GM19455 (cell line): ENCODE measurements around the gene LMX1B.

Experiments
- ATAC-seq: cut with Tn5 transposase; IDR thresholded peaks from one replicate; pipeline ENCODE4 v1.9.1; 2021; ENCODE audit not compliant: unreplicated experiment

LMX1B gene

DNA sequence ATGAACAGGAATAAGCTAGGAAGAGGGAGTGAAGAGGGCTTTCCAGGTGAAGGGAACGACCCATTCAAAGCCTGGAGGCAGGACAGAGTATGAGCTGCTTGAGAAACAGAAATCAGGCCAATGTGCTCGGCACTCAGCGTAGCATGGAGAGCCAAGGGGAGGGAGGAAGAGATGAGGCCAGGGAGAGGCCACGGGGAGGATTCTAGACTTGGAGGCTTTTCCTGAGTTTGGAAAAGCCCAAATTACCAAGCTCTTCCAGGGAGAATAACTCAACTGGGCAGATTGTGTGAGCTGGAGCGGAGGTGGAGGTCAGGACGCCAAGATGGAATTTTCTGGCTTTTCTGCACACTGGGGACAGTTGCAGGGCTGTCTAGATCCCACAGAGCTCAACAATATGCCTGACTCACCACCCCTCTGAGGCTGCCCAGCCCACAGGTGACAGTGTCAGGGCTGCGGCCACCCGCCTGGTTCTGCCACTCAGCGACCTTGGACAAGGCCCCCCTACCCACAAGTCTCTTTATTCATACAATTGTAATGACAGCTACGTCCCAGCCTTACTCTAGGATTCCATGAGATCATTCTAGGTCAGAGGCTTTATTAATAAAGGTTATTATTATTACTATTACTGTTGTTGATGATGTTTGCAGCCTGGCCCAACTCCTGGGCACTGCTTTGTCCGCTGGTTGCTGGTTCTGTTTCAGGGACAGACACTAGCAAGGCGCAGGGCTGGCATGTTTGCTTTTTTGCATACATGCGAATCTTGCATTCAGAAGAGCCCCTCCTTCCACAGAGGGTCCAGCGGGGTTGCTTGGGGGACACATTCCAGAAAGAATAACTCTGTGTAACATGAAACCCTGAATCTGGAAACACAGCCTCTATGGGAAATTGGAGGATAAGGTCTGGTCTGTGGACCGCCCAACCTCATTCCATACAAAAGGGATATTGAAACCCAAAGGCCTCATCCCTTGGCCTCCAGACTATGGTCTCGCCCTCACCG, 9.4 kb upstream of the LMX1B start:
- ATAC-seq, result no peak

DNA sequence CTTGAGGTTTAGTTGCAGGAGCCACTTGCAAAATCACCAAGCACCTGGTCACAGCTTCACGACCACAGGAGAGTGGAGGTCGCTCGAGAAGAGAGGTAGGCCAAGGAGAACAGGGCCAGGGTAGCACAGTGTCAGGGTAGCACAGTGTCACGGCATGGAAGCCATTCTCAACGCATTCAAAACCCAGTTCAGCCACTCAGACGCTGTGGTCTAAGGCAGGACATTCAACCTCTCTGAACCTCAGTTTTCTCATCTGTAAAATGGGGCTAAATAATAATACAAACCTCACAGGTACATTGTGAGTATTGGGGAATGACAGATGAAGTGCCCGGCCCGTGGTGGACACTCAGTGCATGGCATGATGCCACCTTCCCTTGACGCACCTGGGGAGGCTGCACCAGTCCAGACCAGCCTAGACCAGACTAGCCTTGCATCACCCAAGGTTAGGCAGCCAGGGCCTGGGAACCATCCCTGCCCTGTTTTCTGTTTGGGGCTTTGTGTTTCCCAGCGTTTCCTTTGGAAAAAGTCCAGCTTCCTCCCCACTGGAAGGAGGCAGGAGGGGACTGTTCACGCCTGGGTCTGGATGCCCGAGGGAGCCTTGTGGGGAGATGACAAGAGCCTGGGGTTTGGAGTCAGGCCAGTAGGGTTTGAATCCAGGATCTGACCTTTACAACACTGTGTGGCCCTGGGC, 7.8 kb upstream of the LMX1B start:
- no peak for ATAC-seq

DNA sequence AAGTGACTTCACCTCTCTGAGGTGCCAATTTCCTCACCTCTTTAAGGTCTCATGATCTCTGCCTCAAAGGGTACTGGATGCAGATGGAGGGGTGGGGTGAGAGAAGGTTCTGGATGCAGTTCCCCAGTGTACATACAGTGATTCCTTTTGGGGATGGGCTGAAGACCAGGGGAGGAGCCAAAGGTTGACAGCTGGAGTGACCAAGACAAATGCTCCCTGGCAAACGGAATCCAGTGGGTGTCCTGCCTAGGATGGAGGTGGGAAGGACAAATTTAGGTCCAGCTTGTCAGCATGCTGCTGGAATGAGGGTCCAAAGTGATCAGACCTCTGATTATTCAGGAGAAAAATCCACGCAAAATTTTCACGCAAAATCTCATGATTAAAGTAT, 7.3 kb upstream of the LMX1B start:
- ATAC-seq, result no peak

DNA sequence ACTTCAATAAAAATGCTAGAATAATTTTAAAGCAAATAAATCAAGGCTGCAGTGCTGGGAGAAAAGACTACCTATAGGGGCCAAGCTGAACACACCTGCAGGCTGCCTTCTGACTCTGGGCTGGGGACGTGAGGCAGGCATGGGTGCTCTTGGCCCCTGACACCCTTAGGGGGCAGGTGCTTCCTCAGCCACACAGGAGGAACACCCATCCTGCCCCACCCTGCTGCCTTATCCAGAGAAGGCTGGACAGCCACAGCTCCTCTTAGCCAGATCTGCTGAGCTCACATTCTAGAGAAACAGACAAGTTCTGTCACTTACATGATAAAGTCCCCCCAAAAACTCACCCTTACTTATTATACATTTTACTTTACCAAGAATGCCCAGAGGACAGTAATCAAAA, 6.6 kb upstream of the LMX1B start:
- no peak for ATAC-seq

DNA sequence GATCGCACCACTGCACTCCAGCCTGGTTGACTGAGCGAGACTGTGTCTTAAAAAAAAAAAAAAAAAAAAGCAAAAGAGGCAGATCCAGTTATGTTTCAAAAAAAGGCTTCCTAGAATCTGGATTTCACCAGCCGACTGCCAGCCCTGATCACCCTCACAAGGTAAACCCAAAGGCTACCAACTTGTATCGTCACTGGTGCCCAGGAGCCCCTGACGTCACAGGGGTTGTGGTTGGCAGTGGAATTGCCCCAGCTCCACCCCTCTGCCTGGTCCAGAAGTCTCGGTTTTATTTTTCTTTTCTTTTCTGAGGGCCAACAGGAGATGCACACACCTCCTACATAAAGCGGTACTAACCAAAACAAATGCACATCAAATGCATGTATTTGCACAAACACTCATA, 6.0 kb upstream of the LMX1B start:
- ATAC-seq, result no peak

DNA sequence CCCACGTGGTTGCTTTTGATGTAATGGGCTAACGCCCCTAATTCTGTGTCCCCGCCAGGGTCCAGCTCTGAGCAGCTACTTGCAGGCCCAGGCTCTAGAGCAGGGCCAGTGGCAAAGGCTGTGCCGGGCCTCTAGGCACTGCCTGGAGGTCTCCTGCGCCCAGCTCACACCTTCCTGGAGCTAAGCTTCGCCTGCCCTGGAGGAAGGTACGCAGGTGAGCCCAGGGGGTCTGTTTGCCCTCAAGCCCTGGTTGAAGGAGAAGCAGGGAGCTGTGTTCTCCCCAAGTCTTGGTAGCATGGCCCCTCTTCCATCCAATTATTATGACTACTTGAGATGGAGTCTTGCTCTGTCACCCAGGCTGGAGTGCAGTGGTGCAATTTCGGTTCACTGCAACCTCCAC, 5.2 kb upstream of the LMX1B start:
- ATAC-seq, result no peak

- ATAC-seq, result no peak
Measured at GRCh38 chr9:126609191-126609590, 4.5 kb upstream of the LMX1B start.

GRCh38 chr9:126609711-126610388, 3.9 kb upstream of the LMX1B start:
- ATAC-seq, result no peak

GRCh38 chr9:126611193-126611591, 2.5 kb upstream of the LMX1B start:
- ATAC-seq, result no peak

DNA sequence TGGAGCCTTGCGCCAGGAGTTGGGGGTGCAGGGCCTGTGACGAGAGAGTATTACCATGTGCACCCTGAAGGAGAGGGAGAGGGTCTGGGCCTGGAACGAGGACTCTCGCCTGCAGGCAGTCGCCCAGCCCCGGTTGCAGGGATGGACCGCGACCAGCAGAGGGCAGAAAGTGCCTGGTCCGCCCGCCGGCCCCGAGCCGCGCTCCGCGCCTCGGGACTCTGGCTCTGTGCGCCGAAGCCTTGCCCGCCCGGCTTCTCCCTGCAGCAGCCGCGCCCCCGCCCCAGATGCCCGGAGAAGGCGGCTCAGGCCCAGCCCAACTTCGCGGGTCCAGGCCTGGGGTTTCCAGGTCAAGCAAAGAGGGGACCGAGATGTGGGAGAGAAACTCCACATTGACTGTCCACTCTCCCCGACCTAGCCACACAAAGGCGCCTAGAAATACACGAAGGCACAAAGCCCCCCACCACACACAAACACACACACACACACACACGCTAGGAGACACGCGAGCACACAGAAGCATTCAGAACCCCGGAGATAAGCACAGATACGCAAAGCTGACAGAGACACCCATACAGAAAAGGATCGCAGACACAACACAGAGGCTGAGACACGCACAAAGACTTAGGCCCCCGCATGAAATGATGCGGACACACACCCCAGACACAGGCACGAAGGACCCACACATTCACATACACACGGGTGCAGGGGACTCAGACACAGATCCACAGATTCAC, 2.0 kb upstream of the LMX1B start:
- ATAC-seq, result no peak

DNA sequence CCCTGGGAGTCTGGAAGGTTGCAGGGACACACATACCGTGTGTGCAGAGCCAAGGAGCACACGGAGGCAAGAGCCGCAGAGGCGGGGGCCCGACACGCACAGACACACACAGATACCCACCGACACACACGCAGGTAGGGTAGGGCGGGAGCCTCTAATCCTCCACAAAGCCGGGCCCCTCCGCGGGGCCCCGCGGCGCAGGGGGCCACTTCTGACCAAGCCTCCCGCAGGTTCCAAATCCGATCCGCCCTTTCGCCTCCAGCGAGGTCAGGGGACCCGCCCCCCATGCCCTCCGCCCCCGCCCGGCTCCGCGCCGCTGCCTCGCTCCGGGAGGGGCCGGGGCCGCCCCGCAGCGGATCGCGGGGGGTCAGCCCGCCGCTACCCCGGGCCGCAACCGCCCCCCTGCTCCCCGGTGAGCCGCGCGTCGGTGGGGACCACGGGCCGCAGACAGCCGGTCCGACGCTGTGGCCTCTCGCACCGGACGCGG, 1.4 kb upstream of the LMX1B start:
- ATAC-seq, result no peak

- ATAC-seq, result no peak
Measured at GRCh38 chr9:126612813-126613641, 701 bp upstream of the LMX1B start.

DNA sequence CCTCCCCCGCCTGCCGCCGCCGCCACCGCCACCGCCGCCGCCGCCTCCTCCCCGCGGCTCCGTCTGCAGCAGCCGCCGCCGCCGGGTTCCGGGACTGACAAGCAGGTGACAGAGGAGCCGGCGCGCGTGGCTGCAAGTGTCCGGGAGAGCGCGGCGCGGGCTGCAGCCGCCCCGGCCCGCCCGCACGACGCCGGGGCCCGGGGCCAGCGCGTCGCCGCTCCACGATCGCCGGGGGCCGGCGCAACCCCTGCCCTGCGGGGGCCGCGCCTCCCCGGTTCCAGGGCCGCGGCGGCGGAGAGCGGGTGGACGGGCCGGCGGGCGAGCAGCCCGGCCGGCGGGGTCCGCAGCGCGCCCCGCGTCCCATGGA, 343 bp downstream of the LMX1B start:
- ATAC-seq, result no peak

- no peak for ATAC-seq
Measured at GRCh38 chr9:126614455-126615244, 922 bp downstream of the LMX1B start.

- ATAC-seq, result no peak
Measured at GRCh38 chr9:126615245-126615790, 1.6 kb downstream of the LMX1B start.

- ATAC-seq, result no peak
Measured at GRCh38 chr9:126615791-126616447, 2.2 kb downstream of the LMX1B start.

DNA sequence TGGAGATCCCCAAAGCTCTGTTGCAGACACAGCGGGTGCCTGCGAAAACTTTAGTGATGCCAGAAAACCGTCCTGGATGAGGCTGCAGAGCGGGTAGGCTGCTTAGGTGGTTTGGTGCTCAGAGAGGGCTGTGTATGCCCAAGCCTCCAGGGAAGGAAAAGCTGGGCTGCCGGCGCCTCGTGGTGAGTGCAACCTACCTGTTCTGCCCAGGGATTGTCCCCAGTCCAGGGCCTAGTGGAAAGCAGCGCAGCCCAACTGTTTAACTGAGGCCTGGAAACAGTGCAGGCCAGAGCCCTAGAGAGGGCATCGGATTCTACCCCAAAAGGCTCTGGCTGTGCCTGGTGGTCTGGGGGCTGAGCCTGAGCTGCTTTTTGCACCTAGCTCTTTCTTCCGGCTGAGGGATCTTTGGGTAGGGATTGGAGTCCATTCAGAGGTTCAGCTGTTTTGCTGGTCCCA, 2.8 kb downstream of the LMX1B start:
- ATAC-seq, result no peak
